ENCODE results near the gene KCTD13. TPM values are rescaled to one million over a fixed set of nuclear protein-coding genes. Genes with fewer than 3 reads are reported as not detected.

KCTD13 gene
- total RNA-seq, 2 experiments from 2014 or later = 35.2 to 35.3 TPM

DNA sequence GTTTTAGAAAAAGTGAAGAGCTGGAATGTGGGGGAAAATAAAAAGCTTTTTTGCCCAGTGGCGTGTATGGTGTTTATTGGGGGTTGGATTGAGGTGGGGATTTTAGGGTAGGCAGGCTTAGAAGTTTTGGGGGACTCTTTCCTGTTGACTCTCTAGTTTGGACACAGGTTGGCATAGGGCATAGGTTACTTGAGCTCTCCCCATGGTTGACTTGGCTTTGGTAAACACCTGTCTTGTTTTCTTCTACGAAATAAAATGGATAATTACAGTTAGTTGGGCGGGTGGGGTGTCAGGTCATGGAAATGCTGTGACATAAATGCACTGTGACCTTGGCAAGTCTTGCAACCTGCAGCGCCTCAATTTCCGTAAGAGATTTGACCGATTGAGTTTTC lies 47.0 kb upstream of the KCTD13 start:
- H3K4me1 Mint-ChIP-seq (ENCODE audit: low read depth) = peaks cover 30% of the 10 kb centered on the region
- peaks cover 21% of the 10 kb centered on the region for H3K36me3 Mint-ChIP-seq (ENCODE audit: low read depth)
- CTCF ChIA-PET = interaction anchor here (0.7 to 2.7 kb wide), 15 partner anchors 11 to 272 kb away, joined by 3 to 20 read pairs (median 5); partner anchors contain the start of genes CDIPT, PAGR1, TBX6 and TMEM219
- intact Hi-C loops (cut with micrococcal nuclease) = no loop called here
- TF ChIP-seq, protein P1, sequence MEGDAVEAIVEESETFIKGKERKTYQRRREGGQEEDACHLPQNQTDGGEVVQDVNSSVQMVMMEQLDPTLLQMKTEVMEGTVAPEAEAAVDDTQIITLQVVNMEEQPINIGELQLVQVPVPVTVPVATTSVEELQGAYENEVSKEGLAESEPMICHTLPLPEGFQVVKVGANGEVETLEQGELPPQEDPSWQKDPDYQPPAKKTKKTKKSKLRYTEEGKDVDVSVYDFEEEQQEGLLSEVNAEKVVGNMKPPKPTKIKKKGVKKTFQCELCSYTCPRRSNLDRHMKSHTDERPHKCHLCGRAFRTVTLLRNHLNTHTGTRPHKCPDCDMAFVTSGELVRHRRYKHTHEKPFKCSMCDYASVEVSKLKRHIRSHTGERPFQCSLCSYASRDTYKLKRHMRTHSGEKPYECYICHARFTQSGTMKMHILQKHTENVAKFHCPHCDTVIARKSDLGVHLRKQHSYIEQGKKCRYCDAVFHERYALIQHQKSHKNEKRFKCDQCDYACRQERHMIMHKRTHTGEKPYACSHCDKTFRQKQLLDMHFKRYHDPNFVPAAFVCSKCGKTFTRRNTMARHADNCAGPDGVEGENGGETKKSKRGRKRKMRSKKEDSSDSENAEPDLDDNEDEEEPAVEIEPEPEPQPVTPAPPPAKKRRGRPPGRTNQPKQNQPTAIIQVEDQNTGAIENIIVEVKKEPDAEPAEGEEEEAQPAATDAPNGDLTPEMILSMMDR (IDR thresholded peaks at IDR 0.05) = no peak
- DNase-seq = no peak
- ATAC-seq = no peak
- H3K27ac Mint-ChIP-seq = peak overlapping the region; percentile 70
- peak overlapping the region; percentile 80 for H3K4me3 Mint-ChIP-seq
- H3K9me3 Mint-ChIP-seq = peaks cover 6% of the 10 kb centered on the region
- POLR2A ChIA-PET = interaction anchor here (0.6 to 8.9 kb wide), 9 partner anchors 10 to 175 kb away, joined by 3 to 74 read pairs (median 4); partner anchors contain the start of genes ALDOA, HIRIP3, INO80E and MAZ
- no peaks in the 10 kb centered on the region for H3K27me3 Mint-ChIP-seq

DNA sequence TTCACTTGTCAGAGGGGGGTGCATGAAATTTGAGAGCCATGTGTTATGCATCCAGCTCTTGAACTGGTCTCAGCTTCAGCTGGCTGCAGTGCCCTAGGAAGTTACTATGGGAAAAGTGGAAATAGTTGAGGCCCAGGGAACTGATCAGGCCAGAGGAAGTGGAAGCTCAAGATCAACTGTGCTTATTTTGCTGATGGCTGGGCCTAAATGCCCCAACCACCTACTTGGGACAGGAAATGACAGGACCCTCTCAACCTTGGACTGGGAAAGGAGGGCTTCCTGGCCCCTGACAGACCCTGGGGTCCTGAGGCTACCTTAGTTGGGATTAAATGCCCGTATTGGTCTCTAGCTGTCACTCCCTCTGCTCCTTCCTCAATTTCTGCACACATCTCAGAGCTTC lies 46.5 kb upstream of the KCTD13 start:
- Mint-ChIP-seq H3K36me3 (ENCODE audit: low read depth) (peaks cover 21% of the 10 kb centered on the region), H3K4me3 (no peak overlapping the region), H3K9me3 (peaks cover 6% of the 10 kb centered on the region), H3K27me3 (no peaks in the 10 kb centered on the region), H3K4me1 (ENCODE audit: low read depth) (peaks cover 30% of the 10 kb centered on the region), H3K27ac (no peak overlapping the region)
- DNase-seq = no peak
- ATAC-seq = no peak
- intact Hi-C loops (cut with micrococcal nuclease) = no loop called here
- CTCF ChIA-PET = interaction anchor here (1.2 to 2.7 kb wide), 10 partner anchors 11 to 271 kb away, joined by 3 to 20 read pairs (median 6); partner anchors contain the start of genes CDIPT, PAGR1 and TMEM219
- POLR2A ChIA-PET = interaction anchor here (1.0 to 8.9 kb wide), 6 partner anchors 11 to 165 kb away, joined by 3 to 74 read pairs (median 8); partner anchors contain the start of genes HIRIP3, INO80E, KCTD13 and MAZ
- TF ChIP-seq, protein P1 (IDR thresholded peaks at IDR 0.05) = no peak

DNA sequence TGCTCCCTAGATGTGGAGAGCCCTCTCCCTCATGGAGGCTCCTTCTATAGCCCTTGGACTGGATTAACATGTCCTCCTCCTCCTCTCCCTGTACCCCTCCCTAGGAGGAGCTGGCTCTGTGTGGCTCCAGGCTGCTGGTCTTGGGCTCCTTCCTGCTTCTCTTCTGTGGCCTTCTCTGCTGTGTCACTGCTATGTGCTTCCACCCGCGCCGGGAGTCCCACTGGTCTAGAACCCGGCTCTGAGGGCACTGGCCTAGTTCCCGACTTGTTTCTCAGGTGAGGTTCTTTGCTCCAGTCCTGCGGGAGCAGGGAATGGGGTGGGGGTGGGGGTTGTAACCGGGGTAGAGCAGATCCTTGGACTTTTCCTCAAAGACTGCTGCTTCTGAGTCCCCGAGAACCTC lies 45.3 kb upstream of the KCTD13 start:
- Mint-ChIP-seq H3K27ac (no peak overlapping the region), H3K36me3 (ENCODE audit: low read depth) (peaks cover 21% of the 10 kb centered on the region), H3K4me3 (no peak overlapping the region), H3K9me3 (peaks cover 6% of the 10 kb centered on the region), H3K4me1 (ENCODE audit: low read depth) (peaks cover 24% of the 10 kb centered on the region), H3K27me3 (no peaks in the 10 kb centered on the region)
- intact Hi-C loops (cut with micrococcal nuclease) = no loop called here
- no peak for ATAC-seq
- no peak for DNase-seq
- POLR2A ChIA-PET = interaction anchor here (3.9 to 8.9 kb wide), 2 partner anchors 10 to 23 kb away, joined by 19 to 74 read pairs; partner anchors contain the start of genes HIRIP3, INO80E and TMEM219
- TF ChIP-seq, protein P1 (IDR thresholded peaks at IDR 0.05) = no peak
- CTCF ChIA-PET = interaction anchor here (0.8 kb wide), 1 partner anchor 10 kb away, joined by 3 read pairs; the partner anchor contains the start of gene TMEM219

DNA sequence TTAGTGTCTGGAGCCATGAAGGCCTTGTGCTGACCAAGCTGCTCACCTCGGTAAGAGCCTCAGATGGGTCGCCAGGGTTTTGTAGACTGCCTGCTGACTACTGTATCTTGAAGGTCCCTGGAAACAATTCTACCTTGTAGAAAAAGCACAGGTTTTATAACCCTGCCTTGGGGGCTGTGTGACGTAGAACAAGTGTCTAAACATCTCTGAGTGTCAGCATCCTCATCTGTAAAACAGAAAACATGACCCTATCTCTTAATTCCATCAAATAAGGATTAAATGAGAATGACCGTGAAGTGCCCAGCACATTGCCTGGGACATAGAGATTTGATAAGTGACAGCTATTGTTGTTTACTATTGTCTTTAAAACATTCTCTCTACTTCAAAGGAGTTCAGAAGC lies 42.2 kb upstream of the KCTD13 start:
- CTCF ChIA-PET = no interaction called here
- POLR2A ChIA-PET = no interaction called here
- H3K9me3 Mint-ChIP-seq = peaks cover 5% of the 10 kb centered on the region
- no peak for ATAC-seq
- DNase-seq = no peak
- H3K36me3 Mint-ChIP-seq (ENCODE audit: low read depth) = peaks cover 21% of the 10 kb centered on the region
- TF ChIP-seq, protein P1 (IDR thresholded peaks at IDR 0.05) = no peak
- H3K27me3 Mint-ChIP-seq = no peaks in the 10 kb centered on the region
- intact Hi-C loops (cut with micrococcal nuclease) = no loop called here
- peaks cover 10% of the 10 kb centered on the region for H3K4me1 Mint-ChIP-seq (ENCODE audit: low read depth)
- H3K4me3 Mint-ChIP-seq = no peak overlapping the region
- no peak overlapping the region for H3K27ac Mint-ChIP-seq

DNA sequence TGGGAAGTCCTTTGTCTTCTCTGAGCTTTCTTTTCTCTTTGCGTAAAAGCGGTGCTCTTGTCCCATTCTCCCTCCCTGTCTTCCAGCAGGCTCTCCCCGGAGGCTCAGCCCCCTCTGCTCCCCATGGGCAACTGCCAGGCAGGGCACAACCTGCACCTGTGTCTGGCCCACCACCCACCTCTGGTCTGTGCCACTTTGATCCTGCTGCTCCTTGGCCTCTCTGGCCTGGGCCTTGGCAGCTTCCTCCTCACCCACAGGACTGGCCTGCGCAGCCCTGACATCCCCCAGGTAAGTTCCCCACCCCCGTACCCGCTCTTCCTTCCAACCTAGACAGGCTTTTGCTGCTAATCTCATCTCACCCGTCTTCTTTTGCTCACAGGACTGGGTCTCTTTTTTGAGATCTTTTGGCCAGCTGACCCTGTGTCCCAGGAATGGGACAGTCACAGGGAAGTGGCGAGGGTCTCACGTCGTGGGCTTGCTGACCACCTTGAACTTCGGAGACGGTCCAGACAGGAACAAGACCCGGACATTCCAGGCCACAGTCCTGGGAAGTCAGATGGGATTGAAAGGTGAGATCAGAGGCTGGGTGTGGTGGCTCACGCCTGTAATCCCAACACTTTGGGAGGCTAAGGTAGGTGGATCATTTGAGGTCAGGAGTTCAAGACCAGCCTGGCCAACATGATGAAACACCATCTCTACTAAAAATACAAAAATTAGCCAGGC lies 37.2 kb upstream of the KCTD13 start:
- TF ChIP-seq, protein P1 (IDR thresholded peaks at IDR 0.05) = no peak
- Mint-ChIP-seq H3K4me3 (peak overlapping the region; percentile 86), H3K36me3 (ENCODE audit: low read depth) (peaks cover 3% of the 10 kb centered on the region), H3K9me3 (no peaks in the 10 kb centered on the region), H3K4me1 (ENCODE audit: low read depth) (peaks cover 19% of the 10 kb centered on the region), H3K27me3 (no peaks in the 10 kb centered on the region), H3K27ac (peak overlapping the region; percentile 75)
- DNase-seq = no peak
- intact Hi-C loops (cut with micrococcal nuclease) = no loop called here
- ChIA-PET CTCF (interaction anchor here (1.3 to 2.3 kb wide), 2 partner anchors 10 to 58 kb away, joined by 3 to 20 read pairs; partner anchors contain the start of gene TAOK2), POLR2A (interaction anchor here (0.7 to 1.2 kb wide), 3 partner anchors 10 to 1475 kb away, joined by 3 to 4 read pairs (median 3); partner anchors contain the start of gene TAOK2)
- no peak for ATAC-seq
